Measurements from ENCODE around the gene TSPEAR. TPM values are rescaled to one million over a fixed set of nuclear protein-coding genes. Genes with fewer than 3 reads are reported as not detected.

TSPEAR gene
- total and polyA plus RNA-seq, 2 donors (not counting 1 experiment from before 2014, with no cell fraction given): not detected

DNA sequence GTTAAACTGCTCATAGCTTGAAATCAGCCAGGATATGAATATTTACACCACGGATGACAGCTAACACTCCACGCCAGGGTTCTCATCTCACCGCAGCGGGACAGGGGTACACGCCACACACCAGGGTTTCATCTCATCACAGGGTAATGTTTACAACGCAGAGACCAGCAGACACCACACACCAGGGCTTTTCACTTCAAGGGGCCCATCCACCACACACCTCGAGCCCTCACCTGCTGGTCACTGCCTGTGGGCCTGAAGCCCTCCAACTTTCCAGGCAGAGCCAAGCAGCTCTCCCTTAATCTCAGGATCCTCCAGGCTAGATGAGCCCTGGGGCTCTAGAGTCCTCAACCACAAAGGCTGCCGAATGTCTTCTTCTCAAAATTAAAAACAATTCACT is 15.7 kb downstream of the TSPEAR start:
- Histone ChIP-seq H3K36me3 (replicated peaks in 1 of 2; ENCODE audit: control extremely low read depth in 1 of 2, control insufficient read depth in 1 of 2, extremely low read depth in 1 of 2, insufficient read depth in 2 of 2, low read length in 1 of 2) (no peaks in the 10 kb centered on the region), H3K27ac (ENCODE audit: low read length in 2 of 2) (no peak overlapping the region), H3K9me3 (ENCODE audit: control extremely low read depth in 1 of 3, control insufficient read depth in 2 of 3, insufficient read depth in 1 of 3, low read length in 2 of 3) (peaks cover 4 to 10% (median 8%) of the 10 kb centered on the region in 3 donors), H3K79me2 (ENCODE audit: control insufficient read depth, insufficient read depth, low read length) (no peaks in the 10 kb centered on the region), H4K20me1 (ENCODE audit: control insufficient read depth, insufficient read depth, low read length, poor library complexity, severe bottlenecking) (no peaks in the 10 kb centered on the region), H3K4me1 (ENCODE audit: control insufficient read depth in 2 of 2, insufficient read depth in 2 of 2, low read length in 2 of 2) (no peaks in the 10 kb centered on the region), H3K9ac (ENCODE audit: low read length) (no peak overlapping the region), H3K27me3 (replicated peaks in 1 of 4; ENCODE audit: control extremely low read depth in 1 of 4, control insufficient read depth in 3 of 4, insufficient read depth in 4 of 4, low read length in 3 of 4) (peaks cover 0 to 20% (median 8%) of the 10 kb centered on the region in 4 experiments), H2AFZ (ENCODE audit: insufficient read depth, low read depth, low read length, poor library complexity, severe bottlenecking) (no peak overlapping the region), H3K4me2 (replicated peaks; ENCODE audit: low read depth, low read length, poor library complexity, severe bottlenecking) (no peak overlapping the region), H3K4me3 (ENCODE audit: control extremely low read depth in 1 of 5, extremely low read depth in 1 of 5, insufficient read depth in 1 of 5, low read depth in 2 of 5, low read length in 4 of 5) (no peak overlapping the region)
- Mint-ChIP-seq H3K27me3 (peaks cover 49% of the 10 kb centered on the region), H3K27ac (no peak overlapping the region), H3K4me3 (no peak overlapping the region), H3K9me3 (ENCODE audit: insufficient read depth) (peaks cover 12% of the 10 kb centered on the region), H3K4me1 (no peaks in the 10 kb centered on the region)
- no peak for TF ChIP-seq EZH2 (IDR thresholded peaks at IDR 0.05; ENCODE audit: borderline replicate concordance, insufficient read depth, low read depth, low read length, poor library complexity, severe bottlenecking)
- TF ChIP-seq, protein P1, sequence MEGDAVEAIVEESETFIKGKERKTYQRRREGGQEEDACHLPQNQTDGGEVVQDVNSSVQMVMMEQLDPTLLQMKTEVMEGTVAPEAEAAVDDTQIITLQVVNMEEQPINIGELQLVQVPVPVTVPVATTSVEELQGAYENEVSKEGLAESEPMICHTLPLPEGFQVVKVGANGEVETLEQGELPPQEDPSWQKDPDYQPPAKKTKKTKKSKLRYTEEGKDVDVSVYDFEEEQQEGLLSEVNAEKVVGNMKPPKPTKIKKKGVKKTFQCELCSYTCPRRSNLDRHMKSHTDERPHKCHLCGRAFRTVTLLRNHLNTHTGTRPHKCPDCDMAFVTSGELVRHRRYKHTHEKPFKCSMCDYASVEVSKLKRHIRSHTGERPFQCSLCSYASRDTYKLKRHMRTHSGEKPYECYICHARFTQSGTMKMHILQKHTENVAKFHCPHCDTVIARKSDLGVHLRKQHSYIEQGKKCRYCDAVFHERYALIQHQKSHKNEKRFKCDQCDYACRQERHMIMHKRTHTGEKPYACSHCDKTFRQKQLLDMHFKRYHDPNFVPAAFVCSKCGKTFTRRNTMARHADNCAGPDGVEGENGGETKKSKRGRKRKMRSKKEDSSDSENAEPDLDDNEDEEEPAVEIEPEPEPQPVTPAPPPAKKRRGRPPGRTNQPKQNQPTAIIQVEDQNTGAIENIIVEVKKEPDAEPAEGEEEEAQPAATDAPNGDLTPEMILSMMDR (IDR thresholded peaks at IDR 0.05): no peak
- intact Hi-C loops (cut with micrococcal nuclease): no loop called here
- ChIA-PET POLR2A (no interaction called here), CTCF (no interaction called here)
- no peak for ATAC-seq (ENCODE audit: low read depth)
- DNase-seq: no peak
- 82% methylated on average over 8 of the region's 8 CpGs for WGBS (ENCODE audit: insufficient coverage)

DNA sequence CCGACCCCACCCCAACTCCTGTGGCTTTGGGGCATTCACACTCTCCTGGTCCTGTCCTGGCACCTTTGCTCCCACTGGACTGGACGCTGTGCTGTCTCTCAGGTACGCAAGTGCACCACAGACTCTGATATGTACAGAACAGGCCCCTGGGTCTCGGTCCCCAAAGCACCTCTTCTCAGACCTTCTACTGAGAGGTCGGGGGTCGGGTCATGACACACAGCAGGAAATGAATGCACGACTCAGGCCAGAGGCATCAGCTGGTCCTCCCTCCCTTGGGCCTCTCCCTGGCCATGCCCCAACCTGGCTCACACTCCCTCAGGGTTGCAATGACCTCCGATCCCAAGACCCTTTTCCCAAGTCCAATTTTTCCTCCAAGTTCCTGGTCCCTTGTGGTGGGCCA is 16.2 kb downstream of the TSPEAR start:
- no peaks in the 10 kb centered on the region for H3K4me1 Mint-ChIP-seq
- H3K27ac Mint-ChIP-seq: no peak overlapping the region
- peaks cover 53% of the 10 kb centered on the region for H3K27me3 Mint-ChIP-seq
- H3K36me3 ChIP-seq (replicated peaks in 1 of 2; ENCODE audit: control extremely low read depth in 1 of 2, control insufficient read depth in 1 of 2, extremely low read depth in 1 of 2, insufficient read depth in 2 of 2, low read length in 1 of 2): no peaks in the 10 kb centered on the region
- peaks cover 0 to 17% (median 8%) of the 10 kb centered on the region in 4 experiments for H3K27me3 ChIP-seq (replicated peaks in 1 of 4; ENCODE audit: control extremely low read depth in 1 of 4, control insufficient read depth in 3 of 4, insufficient read depth in 4 of 4, low read length in 3 of 4)
- intact Hi-C loops (cut with micrococcal nuclease): no loop called here
- DNase-seq (no peak), ATAC-seq (ENCODE audit: low read depth) (no peak)
- ChIA-PET CTCF (no interaction called here), POLR2A (no interaction called here)
- no peaks in the 10 kb centered on the region for H3K4me1 ChIP-seq (ENCODE audit: control insufficient read depth in 2 of 2, insufficient read depth in 2 of 2, low read length in 2 of 2)
- H3K9ac ChIP-seq (ENCODE audit: low read length): no peak overlapping the region
- TF ChIP-seq, protein P1 (IDR thresholded peaks at IDR 0.05): no peak
- TF ChIP-seq EZH2 (IDR thresholded peaks at IDR 0.05; ENCODE audit: borderline replicate concordance, insufficient read depth, low read depth, low read length, poor library complexity, severe bottlenecking): no peak
- H3K9me3 ChIP-seq (ENCODE audit: control extremely low read depth in 1 of 3, control insufficient read depth in 2 of 3, insufficient read depth in 1 of 3, low read length in 2 of 3): peaks cover 4 to 10% (median 8%) of the 10 kb centered on the region in 3 donors
- H2AFZ ChIP-seq (ENCODE audit: insufficient read depth, low read depth, low read length, poor library complexity, severe bottlenecking): no peak overlapping the region
- no peak overlapping the region for H3K27ac ChIP-seq (ENCODE audit: low read length in 2 of 2)
- H3K9me3 Mint-ChIP-seq (ENCODE audit: insufficient read depth): peaks cover 12% of the 10 kb centered on the region
- no peaks in the 10 kb centered on the region for H4K20me1 ChIP-seq (ENCODE audit: control insufficient read depth, insufficient read depth, low read length, poor library complexity, severe bottlenecking)
- H3K79me2 ChIP-seq (ENCODE audit: control insufficient read depth, insufficient read depth, low read length): no peaks in the 10 kb centered on the region
- no peak overlapping the region for H3K4me2 ChIP-seq (replicated peaks; ENCODE audit: low read depth, low read length, poor library complexity, severe bottlenecking)
- H3K4me3 Mint-ChIP-seq: no peak overlapping the region
- no peak overlapping the region for H3K4me3 ChIP-seq (ENCODE audit: control extremely low read depth in 1 of 5, extremely low read depth in 1 of 5, insufficient read depth in 1 of 5, low read depth in 2 of 5, low read length in 4 of 5)
- 64% methylated on average over 7 of the region's 8 CpGs for WGBS (ENCODE audit: insufficient coverage)

All from B cell (primary cell).